SK-N-SH (cell line): ENCODE data around the gene ETV6. TPM values are rescaled to one million over a fixed set of nuclear protein-coding genes. Genes with fewer than 3 reads are reported as not detected.
A peak's percentile ranks its signal among the peaks of the same experiment; 100 is the strongest.

Experiments used
- CTCF ChIA-PET: fragments of 300-600, 350-600 bp; formaldehyde crosslinking; extraction: SDS; loops from one replicate; lab custom pipeline; 2021; lab: Yijun Ruan, JAX
- POLR2A ChIA-PET: fragments of 350-600 bp; sonication (Branson Sonifier 250); formaldehyde crosslinking; extraction: SDS; loops from one replicate; lab custom pipeline; 2020; ENCODE audit warnings: antibody characterized with exemption, inconsistent platforms; lab: Yijun Ruan, JAX
- DNase-seq: peaks from one replicate; pipeline ENCODE4 v3.0.0; 2012
- H2AFZ ChIP-seq: fragments of 200-600 bp; sonication (generic); 2 replicates; pipeline ENCODE4 v1.8.1; 2016; ENCODE audit warnings: antibody characterized with exemption, mild to moderate bottlenecking, low read depth
- H3F3A ChIP-seq: fragments of 200-600 bp; sonication (generic); replicated peaks from 2 replicates; pipeline ENCODE3; 2016; ENCODE audit warnings: antibody characterized with exemption, mild to moderate bottlenecking; ENCODE audit not compliant: insufficient read depth
- H3K27ac ChIP-seq, 2 experiments: fragments of 200-500 bp in 1 of 2; fragments of 200-600 bp in 1 of 2; sonication (Bioruptor generic) in 1 of 2; sonication (generic), shearing (Covaris generic) in 1 of 2; 2 replicates each; pipeline versions ENCODE4 v1.5.1 to v1.6.1; 2014 to 2016; ENCODE audit warnings: low read depth in 2 of 2, inconsistent platforms in 1 of 2, low read length in 1 of 2, mild to moderate bottlenecking in 1 of 2, mixed read lengths in 1 of 2
- H3K27me3 ChIP-seq: fragments of 200-600 bp; sonication (generic), shearing (Covaris generic); 2 replicates; pipeline ENCODE4 v1.6.1; 2016; ENCODE audit warnings: mixed run types; ENCODE audit not compliant: insufficient read depth
- H3K36me3 ChIP-seq, 2 experiments: fragments of 200-500 bp in 1 of 2; fragments of 200-600 bp in 1 of 2; sonication (Bioruptor generic) in 1 of 2; sonication (generic) in 1 of 2; replicated peaks in 1 of 2; 2 replicates each; pipeline versions ENCODE3 to v1.5.1; 2014 to 2016; ENCODE audit warnings: low read length in 1 of 2, mild to moderate bottlenecking in 1 of 2; ENCODE audit not compliant: insufficient read depth in 2 of 2, control insufficient read depth in 1 of 2
- H3K4me1 ChIP-seq, 2 experiments: fragments of 200-500 bp in 1 of 2; fragments of 200-600 bp in 1 of 2; sonication (Bioruptor generic) in 1 of 2; sonication (generic), shearing (Covaris generic) in 1 of 2; 2 replicates each; pipeline versions ENCODE4 v1.5.1 to v1.6.1; 2014 to 2016; ENCODE audit warnings: low read depth in 1 of 2, low read length in 1 of 2, mixed run types in 1 of 2; ENCODE audit not compliant: insufficient read depth in 2 of 2, control insufficient read depth in 1 of 2
- H3K4me2 ChIP-seq: fragments of 200-600 bp; sonication (generic), shearing (Covaris generic); 2 replicates; pipeline ENCODE4 v1.6.1; 2017; ENCODE audit warnings: mixed run types
- H3K4me3 ChIP-seq, 2 experiments: fragments of 200-500 bp in 1 of 2; fragments of 200-600 bp in 1 of 2; sonication (Bioruptor generic) in 1 of 2; sonication (generic), shearing (Covaris generic) in 1 of 2; 2 replicates each; pipeline versions ENCODE4 v1.5.1 to v1.8.1; 2014 to 2016; ENCODE audit warnings: low read depth in 2 of 2, inconsistent platforms in 1 of 2, low read length in 1 of 2, mild to moderate bottlenecking in 1 of 2, mixed read lengths in 1 of 2, moderate library complexity in 1 of 2
- H3K79me2 ChIP-seq: fragments of 200-600 bp; sonication (generic); 2 replicates; pipeline ENCODE4 v1.8.1; 2017; ENCODE audit warnings: mild to moderate bottlenecking; ENCODE audit not compliant: insufficient read depth
- H3K9ac ChIP-seq: fragments of 200-600 bp; sonication (generic); 2 replicates; pipeline ENCODE4 v1.6.1; 2017; ENCODE audit warnings: mixed run types
- H3K9me2 ChIP-seq: fragments of 200-600 bp; sonication (generic); 2 replicates; pipeline ENCODE4 v1.6.1; 2017; ENCODE audit warnings: mixed run types
- H3K9me3 ChIP-seq: fragments of 200-600 bp; sonication (generic); 2 replicates; pipeline ENCODE4 v1.6.1; 2017; ENCODE audit warnings: mixed run types, mild to moderate bottlenecking, moderate library complexity
- H4K20me1 ChIP-seq: fragments of 200-600 bp; sonication (generic); 2 replicates; pipeline ENCODE4 v1.6.1; 2017; ENCODE audit warnings: mild to moderate bottlenecking, mixed run types; ENCODE audit not compliant: insufficient read depth
- EP300 ChIP-seq, 2 experiments: IDR thresholded peaks; 2 replicates each; pipeline versions ENCODE4 v1.4.0 to v1.6.1; 2012; ENCODE audit warnings: borderline replicate concordance in 1 of 2, low read depth in 1 of 2, low read length in 1 of 2
- FOSL2 ChIP-seq: IDR thresholded peaks from 2 replicates; pipeline ENCODE4 v1.4.0; 2012; ENCODE audit warnings: low read depth, mild to moderate bottlenecking, moderate library complexity, borderline replicate concordance
- FOXM1 ChIP-seq: IDR thresholded peaks from 2 replicates; pipeline ENCODE4 v1.4.0; 2012; ENCODE audit warnings: low read depth, mild to moderate bottlenecking
- NFIC ChIP-seq: IDR thresholded peaks from 2 replicates; pipeline ENCODE4 v1.4.0; 2012; ENCODE audit warnings: borderline replicate concordance
- RXRA ChIP-seq: IDR thresholded peaks from 2 replicates; pipeline ENCODE4 v1.4.0; 2012; ENCODE audit warnings: low read depth, mild to moderate bottlenecking, borderline replicate concordance
- SIN3A ChIP-seq: IDR thresholded peaks from 2 replicates; pipeline ENCODE4 v1.6.1; 2012; ENCODE audit warnings: low read depth, mild to moderate bottlenecking, low read length, moderate library complexity, borderline replicate concordance
- TCF12 ChIP-seq: IDR thresholded peaks from 2 replicates; pipeline ENCODE4 v1.4.0; 2012
- TEAD4 ChIP-seq: IDR thresholded peaks from 2 replicates; pipeline ENCODE4 v1.4.0; 2012; ENCODE audit warnings: mild to moderate bottlenecking, borderline replicate concordance; ENCODE audit not compliant: insufficient read depth
- YY1 ChIP-seq: IDR thresholded peaks from 2 replicates; pipeline ENCODE4 v1.4.0; 2012; ENCODE audit warnings: low read depth, mild to moderate bottlenecking
- WGBS: methylation state at CpG from one replicate; pipeline ENCODE4 v1.1.6; 2017; ENCODE audit warnings: low lambda C conversion rate; 5-methylcytosine and 5-hydroxymethylcytosine counted together
- polyA plus RNA-seq, 3 experiments: library from polyadenylated mRNA; depleted of rRNA; stranded (reverse); fragments of >200 nt; gene quantifications; 2 replicates each; pipeline ENCODE4 v1.2.3, GENCODE V29; 2012
- TF ChIP-seq, protein P1 (sequence below): IDR thresholded peaks from 2 replicates; pipeline ENCODE4 v1.6.1; 2012; ENCODE audit warnings: mild to moderate bottlenecking, low read depth, low read length, moderate library complexity
- TF ChIP-seq, protein P2 (sequence below): IDR thresholded peaks from 2 replicates; pipeline ENCODE4 v1.4.0; 2012; ENCODE audit warnings: low read depth
- TF ChIP-seq, protein P3 (sequence below): IDR thresholded peaks from 2 replicates; pipeline ENCODE4 v1.4.0; 2012; ENCODE audit warnings: low read depth, borderline replicate concordance
- TF ChIP-seq, protein P4 (sequence below): IDR thresholded peaks from 2 replicates; pipeline ENCODE4; 2012
- TF ChIP-seq, protein P5 (sequence below): fragments of 150-350 bp; IDR thresholded peaks from 2 replicates; pipeline ENCODE4 v1.6.1; 2016; ENCODE audit warnings: mild to moderate bottlenecking, low read depth, low read length

ETV6 gene
- polyA plus RNA-seq, 1 of the 3 experiments (the other 2 are of a cell fraction) = 4.0 TPM

DNA sequence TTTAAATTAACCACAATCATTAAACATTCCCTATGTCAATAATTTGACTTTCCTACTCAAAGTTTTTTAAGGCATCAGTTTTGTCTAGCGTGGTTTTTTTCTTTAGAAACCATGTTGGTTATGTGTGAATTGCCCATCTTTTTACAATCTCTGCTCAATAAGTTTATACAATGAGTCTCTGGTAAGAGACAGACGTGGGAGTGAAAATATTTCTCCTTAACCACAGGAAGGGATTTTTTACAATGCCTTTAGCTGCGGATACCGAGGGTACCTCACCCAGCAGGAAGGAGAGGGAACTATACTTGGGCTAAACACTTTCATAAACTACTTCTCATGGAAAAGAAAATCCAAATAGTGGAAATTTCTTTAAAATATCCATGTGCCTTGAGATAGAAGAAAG lies 229.8 kb downstream of the ETV6 start:
- TF ChIP-seq NFIC (no peak), RXRA (no peak), TEAD4 (no peak), EP300 (IDR thresholded peaks at IDR 0.05; ENCODE audit: borderline replicate concordance in 1 of 2, low read depth in 1 of 2, low read length in 1 of 2) (no peak), SIN3A (no peak), FOXM1 (no peak), YY1 (no peak), FOSL2 (no peak)
- TF ChIP-seq, protein P1, sequence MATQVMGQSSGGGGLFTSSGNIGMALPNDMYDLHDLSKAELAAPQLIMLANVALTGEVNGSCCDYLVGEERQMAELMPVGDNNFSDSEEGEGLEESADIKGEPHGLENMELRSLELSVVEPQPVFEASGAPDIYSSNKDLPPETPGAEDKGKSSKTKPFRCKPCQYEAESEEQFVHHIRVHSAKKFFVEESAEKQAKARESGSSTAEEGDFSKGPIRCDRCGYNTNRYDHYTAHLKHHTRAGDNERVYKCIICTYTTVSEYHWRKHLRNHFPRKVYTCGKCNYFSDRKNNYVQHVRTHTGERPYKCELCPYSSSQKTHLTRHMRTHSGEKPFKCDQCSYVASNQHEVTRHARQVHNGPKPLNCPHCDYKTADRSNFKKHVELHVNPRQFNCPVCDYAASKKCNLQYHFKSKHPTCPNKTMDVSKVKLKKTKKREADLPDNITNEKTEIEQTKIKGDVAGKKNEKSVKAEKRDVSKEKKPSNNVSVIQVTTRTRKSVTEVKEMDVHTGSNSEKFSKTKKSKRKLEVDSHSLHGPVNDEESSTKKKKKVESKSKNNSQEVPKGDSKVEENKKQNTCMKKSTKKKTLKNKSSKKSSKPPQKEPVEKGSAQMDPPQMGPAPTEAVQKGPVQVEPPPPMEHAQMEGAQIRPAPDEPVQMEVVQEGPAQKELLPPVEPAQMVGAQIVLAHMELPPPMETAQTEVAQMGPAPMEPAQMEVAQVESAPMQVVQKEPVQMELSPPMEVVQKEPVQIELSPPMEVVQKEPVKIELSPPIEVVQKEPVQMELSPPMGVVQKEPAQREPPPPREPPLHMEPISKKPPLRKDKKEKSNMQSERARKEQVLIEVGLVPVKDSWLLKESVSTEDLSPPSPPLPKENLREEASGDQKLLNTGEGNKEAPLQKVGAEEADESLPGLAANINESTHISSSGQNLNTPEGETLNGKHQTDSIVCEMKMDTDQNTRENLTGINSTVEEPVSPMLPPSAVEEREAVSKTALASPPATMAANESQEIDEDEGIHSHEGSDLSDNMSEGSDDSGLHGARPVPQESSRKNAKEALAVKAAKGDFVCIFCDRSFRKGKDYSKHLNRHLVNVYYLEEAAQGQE = no peak
- TF ChIP-seq, protein P2, sequence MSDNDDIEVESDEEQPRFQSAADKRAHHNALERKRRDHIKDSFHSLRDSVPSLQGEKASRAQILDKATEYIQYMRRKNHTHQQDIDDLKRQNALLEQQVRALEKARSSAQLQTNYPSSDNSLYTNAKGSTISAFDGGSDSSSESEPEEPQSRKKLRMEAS = no peak
- TF ChIP-seq, protein P3, sequence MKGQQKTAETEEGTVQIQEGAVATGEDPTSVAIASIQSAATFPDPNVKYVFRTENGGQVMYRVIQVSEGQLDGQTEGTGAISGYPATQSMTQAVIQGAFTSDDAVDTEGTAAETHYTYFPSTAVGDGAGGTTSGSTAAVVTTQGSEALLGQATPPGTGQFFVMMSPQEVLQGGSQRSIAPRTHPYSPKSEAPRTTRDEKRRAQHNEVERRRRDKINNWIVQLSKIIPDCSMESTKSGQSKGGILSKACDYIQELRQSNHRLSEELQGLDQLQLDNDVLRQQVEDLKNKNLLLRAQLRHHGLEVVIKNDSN = no peak
- Histone ChIP-seq H3F3A (peaks cover 7% of the 10 kb centered on the region), H3K9me2 (no peaks in the 10 kb centered on the region), H3K9me3 (no peaks in the 10 kb centered on the region), H3K4me1 (peaks cover 18 to 48% of the 10 kb centered on the region in 2 experiments), H4K20me1 (no peaks in the 10 kb centered on the region), H3K79me2 (peaks cover 26% of the 10 kb centered on the region; the same call in 1 of the 2 replicates), H2AFZ (no peak overlapping the region), H3K27ac (peak overlapping the region in 1 of 2 experiments; percentile 72; a peak in 1 of 4 replicates), H3K4me3 (no peak overlapping the region), H3K4me2 (no peak overlapping the region), H3K27me3 (no peaks in the 10 kb centered on the region), H3K36me3 (peaks cover 3 to 8% of the 10 kb centered on the region in 2 experiments), H3K9ac (no peak overlapping the region)
- WGBS = 68% methylated on average over 4 of the region's 4 CpGs
- DNase-seq = no peak
- ChIA-PET CTCF (interaction anchor here (2.4 kb wide), 1 partner anchor 154 kb away, joined by 7 read pairs; no protein-coding TSS in a partner anchor), POLR2A (no interaction called here)

DNA sequence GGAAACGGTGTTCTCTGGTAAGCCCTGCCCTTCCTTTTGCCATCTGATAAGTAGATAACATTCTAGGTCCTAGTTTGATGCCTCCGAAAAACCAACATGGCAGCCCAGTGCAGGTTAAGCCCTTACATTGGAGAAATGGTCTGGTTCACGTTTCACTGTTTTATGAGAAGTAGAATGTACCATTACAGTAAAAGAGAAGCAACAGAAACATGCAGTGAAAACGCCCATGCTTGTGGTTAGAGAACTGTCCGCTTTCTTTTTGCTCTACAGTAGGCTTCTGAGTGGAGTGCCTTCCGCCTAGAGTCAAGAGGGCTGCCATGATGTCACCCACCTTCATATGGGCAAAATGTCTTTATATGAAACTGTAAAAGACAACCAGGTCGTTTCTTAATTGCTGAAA lies 230.9 kb downstream of the ETV6 start:
- 89% methylated on average over 7 of the region's 7 CpGs for WGBS
- CTCF ChIA-PET = interaction anchor here (2.4 kb wide), 1 partner anchor 153 kb away, joined by 7 read pairs; no protein-coding TSS in a partner anchor
- POLR2A ChIA-PET = no interaction called here

More for the DNA sequence above, 230.9 kb downstream of the ETV6 start:
- H2AFZ ChIP-seq = no peak overlapping the region
- no peaks in the 10 kb centered on the region for H3K9me3 ChIP-seq
- H3K9me2 ChIP-seq = no peaks in the 10 kb centered on the region
- no peaks in the 10 kb centered on the region for H4K20me1 ChIP-seq
- H3K9ac ChIP-seq = no peak overlapping the region
- H3K4me1 ChIP-seq = peaks cover 18 to 49% of the 10 kb centered on the region in 2 experiments
- no peak for DNase-seq
- peaks cover 25% of the 10 kb centered on the region; the same call in 1 of the 2 replicates for H3K79me2 ChIP-seq
- H3F3A ChIP-seq = peaks cover 7% of the 10 kb centered on the region
- TF ChIP-seq, protein P4, sequence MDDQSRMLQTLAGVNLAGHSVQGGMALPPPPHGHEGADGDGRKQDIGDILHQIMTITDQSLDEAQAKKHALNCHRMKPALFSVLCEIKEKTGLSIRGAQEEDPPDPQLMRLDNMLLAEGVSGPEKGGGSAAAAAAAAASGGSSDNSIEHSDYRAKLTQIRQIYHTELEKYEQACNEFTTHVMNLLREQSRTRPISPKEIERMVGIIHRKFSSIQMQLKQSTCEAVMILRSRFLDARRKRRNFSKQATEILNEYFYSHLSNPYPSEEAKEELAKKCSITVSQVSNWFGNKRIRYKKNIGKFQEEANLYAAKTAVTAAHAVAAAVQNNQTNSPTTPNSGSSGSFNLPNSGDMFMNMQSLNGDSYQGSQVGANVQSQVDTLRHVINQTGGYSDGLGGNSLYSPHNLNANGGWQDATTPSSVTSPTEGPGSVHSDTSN = no peak
- TF ChIP-seq, protein P3 = no peak
- TF ChIP-seq RXRA = no peak
- TF ChIP-seq TCF12 = no peak
- TF ChIP-seq, protein P1 = no peak
- TF ChIP-seq, protein P5, sequence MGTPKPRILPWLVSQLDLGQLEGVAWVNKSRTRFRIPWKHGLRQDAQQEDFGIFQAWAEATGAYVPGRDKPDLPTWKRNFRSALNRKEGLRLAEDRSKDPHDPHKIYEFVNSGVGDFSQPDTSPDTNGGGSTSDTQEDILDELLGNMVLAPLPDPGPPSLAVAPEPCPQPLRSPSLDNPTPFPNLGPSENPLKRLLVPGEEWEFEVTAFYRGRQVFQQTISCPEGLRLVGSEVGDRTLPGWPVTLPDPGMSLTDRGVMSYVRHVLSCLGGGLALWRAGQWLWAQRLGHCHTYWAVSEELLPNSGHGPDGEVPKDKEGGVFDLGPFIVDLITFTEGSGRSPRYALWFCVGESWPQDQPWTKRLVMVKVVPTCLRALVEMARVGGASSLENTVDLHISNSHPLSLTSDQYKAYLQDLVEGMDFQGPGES = no peak
- TF ChIP-seq EP300 (IDR thresholded peaks at IDR 0.05; ENCODE audit: borderline replicate concordance in 1 of 2, low read depth in 1 of 2, low read length in 1 of 2) = no peak
- no peak overlapping the region for H3K27ac ChIP-seq
- H3K27me3 ChIP-seq = no peaks in the 10 kb centered on the region
- H3K4me3 ChIP-seq = no peak overlapping the region
- peaks cover 12 to 16% of the 10 kb centered on the region in 2 experiments for H3K36me3 ChIP-seq
- no peak overlapping the region for H3K4me2 ChIP-seq
